ENCODE results near the gene GALNT2.

The GALNT2 gene

DNA sequence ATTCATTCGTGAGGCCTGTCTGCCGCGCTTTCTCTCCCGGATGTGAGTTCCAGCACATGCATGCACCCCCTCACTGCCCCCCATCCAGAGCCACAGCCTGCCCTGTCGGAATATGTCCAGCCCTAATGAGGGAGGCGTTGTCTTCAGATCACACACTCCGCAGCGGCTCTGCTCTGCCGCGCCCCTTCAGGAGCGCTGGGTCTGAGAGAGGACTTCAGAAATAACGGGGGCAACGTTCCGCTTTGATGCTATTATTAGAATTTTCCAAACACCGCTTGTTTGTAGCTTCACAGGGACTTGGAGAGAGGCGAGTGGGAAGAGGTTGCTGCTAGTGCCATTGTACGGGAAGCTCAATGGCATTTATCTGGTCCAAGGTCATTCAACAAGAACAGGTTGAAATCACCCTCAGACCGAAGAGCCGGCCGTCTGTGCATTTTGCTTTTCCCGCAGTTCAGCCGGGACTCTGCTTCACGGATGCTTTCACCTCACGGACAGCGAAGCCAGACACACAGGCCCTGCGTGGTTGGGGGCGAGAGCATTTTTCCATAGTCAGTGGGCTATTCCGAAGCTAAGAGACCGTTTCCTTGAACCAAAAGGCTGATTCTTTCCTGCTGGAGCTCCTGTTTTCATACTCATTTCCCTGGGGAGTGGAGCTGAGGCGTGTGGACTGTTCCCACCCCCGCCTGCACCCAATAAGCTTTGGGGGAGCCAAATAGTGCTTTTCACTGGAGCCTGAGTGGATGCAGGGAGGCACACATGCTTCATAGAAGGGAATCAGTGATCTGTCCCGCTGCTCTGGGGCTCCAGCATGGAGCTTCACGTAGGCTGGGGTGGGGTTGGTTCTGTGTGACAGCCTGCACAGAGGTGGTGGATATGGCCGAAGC, 69.7 kb downstream of the GALNT2 start:
- DNase-seq = no peak

DNA sequence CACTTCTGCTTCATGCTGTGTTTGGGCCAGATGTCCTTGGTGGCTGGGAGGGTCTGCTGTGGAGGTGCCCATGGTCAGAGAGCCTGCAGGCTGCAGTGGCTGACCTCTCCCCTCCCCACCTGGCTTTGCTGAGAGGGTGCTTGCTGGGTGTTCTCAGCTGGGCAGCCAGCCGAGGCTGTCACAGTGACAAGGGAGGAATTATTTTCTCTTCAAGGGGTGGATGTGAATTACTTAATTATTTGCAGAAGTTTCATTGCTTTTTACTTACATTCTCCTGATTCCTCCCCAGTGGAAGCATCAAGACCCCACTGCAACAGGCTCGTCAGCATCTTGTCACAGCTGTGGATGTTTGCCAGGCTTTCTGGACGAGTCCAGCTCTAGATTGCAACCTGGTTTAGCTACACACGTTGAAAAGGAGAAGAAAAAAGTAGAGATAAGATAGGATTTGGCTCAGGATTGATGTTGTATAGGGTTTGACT, 70.3 kb downstream of the GALNT2 start:
- no peak for DNase-seq

DNA sequence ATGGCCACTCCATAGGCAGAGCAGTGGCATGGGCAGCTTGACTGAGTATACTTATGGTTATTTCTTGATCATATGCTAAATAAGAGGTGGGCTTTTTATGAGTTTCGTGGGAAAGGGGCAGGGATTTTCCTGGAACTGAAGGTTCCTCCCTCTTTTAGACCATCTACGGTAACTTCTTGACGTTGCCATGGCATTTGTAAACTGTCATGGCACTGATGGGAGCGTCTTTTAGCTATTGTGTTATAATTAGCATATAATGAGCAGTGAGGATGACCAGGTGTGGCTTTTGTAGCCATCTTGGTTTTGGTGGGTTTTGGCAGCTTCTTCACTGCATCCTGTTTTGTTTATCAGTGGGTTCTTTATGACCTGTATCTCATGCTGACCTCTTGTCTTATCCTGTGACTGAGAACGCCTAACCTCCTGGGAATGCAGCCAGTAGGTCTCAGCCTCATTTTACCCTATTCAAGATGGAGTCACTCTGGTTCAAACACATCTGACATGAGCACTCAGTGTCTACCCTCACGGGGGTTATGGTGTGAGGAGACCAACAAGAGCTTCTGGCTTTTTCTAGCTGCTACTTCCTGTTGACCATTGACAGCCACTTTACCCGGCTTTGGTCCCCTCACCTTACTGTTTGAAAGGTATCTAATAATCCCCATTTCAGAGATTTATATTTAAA, 71.7 kb downstream of the GALNT2 start:
- DNase-seq = no peak

DNA sequence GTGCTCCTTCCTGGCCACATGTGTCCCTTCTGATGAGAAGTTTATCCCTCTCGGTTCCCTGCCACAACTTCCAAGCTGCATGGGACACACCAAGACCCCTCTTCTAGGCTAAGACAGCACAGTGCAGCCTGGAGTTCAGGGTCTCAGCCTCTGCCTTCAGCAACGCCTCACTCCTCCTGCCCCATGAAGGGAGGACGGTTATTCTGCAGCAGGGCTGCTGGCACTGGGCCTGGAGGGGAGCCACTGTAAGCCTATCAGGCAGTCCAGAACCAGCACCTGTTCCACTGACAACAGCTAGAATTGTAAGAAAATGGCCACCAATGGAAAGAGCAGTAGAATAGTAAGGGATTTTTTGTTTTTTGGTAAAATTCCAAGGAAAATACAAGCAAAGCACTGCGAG, 72.3 kb downstream of the GALNT2 start:
- no peak for DNase-seq

DNA sequence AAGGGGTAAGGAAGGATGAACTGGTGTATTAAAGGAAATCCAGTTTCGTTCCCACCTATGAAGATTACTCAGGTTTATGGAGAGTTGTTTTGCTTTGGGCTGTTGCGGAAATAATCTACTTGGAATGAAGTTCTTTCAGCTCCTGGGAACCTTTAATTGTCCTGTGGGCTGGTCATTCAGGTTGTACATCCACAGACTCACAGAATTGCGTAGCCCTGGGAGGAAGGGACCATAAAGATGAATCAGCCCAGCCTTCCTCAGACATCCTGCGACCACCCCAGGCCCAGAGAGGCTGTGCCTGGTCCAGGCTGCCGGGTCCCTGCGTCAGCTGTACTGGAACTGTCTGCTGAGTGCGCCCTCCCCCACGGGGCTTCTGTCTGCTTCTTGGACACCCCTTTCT, 72.7 kb downstream of the GALNT2 start:
- no peak for DNase-seq

DNA sequence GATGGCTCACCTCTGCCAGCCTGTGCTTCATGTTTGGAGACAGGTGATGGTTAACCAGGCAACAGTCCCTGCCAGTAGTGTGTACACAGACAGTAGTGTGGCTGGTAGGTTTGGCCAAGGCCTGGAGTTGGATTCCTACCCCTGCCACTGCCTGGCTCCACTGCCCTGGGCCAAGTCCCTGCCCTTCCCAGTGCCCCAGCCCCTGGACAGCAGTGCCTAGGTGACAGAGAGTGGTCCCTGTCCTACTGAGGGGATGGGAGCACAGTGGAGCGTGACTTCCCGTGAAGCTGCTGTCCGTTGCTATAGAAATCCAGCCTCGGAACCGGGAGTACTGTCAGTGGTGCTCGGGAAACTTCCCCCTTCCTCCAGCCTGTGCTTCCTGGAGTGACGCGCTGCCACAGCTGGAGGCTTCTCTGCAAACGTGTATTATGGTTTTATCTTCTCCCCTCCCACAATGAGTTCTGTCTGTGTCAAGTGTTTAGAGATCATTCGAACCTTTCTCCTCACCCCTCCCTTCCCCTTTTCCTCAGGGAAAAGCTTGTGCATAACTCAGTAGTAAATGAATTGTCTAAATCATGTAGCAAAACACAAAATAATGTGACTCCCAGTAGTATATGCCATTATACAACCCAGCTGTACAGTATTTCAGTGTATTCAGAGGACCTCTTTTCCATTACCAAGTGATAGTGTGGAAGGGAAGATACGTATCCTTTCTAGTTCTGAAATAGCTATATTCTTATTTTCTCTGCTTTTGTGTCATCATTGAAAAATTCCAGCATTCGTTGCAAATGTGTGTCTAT, 73.4 kb downstream of the GALNT2 start:
- no peak for DNase-seq

DNA sequence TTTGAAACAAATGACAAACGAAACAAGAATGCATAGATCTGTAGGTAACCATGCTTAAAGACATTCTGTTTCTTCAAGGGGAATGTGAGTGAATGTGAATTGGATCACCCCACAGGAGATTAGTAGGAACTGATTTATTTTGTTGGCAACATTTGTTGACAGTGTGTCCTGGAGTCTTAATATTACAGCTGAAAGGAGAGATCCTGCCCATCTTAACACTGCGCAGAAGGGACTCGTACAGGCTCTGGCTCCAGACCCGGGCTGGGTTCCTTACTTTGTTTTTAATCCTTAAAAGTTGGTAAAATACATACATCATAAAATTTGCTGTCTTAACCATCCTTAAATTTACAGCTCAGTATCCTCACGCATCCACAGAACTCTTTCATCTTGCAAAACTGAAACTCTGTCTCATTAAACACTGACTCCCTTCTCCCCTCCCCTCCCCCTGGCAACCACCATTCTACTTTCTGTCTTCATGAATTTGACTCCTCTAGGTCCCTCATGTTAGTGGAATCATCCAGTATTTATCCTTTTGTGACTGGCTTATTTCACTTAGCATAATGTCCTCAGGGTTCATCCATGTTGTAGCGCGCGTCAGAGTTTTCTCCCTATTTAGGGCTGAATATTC, 74.1 kb downstream of the GALNT2 start:
- DNase-seq = no peak

DNA sequence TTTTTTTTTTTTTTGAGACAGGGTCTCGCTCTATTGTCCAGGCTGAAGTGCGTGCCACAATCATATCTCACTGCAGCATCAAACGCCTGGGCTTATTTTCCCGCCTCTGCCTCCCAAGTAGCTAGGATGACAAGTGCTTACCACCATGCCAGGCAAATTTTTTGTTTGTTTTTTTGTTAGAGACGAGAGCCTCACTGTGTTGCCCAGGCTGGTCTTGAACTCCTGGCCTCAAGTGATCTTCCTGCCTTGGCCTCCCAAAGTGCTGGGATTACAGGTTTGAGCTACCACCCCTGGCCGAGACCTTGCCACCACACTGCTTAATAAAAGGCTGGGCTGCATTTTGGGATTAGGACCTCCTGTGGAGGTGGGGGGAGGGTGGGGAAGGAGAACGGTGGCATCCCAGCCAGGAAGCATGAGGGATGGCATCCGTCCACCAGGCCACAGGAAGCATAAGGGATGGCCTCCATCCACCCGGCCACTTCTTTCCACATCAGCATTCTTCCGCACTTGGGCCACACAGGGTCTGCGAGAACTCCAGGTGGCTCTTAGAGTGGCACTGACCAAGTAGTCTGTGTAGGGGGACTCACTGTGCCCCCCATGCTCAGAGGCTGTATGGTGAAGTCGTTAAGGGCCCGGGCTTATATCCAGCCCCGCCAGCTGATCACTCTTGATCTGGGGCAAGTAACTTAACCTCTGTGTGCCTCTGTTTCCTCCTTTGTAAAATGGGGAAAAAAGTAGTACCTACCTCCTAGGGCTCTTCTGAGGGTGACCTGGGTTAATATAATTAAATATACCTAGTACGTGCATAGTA, 75.0 kb downstream of the GALNT2 start:
- no peak for DNase-seq

DNA sequence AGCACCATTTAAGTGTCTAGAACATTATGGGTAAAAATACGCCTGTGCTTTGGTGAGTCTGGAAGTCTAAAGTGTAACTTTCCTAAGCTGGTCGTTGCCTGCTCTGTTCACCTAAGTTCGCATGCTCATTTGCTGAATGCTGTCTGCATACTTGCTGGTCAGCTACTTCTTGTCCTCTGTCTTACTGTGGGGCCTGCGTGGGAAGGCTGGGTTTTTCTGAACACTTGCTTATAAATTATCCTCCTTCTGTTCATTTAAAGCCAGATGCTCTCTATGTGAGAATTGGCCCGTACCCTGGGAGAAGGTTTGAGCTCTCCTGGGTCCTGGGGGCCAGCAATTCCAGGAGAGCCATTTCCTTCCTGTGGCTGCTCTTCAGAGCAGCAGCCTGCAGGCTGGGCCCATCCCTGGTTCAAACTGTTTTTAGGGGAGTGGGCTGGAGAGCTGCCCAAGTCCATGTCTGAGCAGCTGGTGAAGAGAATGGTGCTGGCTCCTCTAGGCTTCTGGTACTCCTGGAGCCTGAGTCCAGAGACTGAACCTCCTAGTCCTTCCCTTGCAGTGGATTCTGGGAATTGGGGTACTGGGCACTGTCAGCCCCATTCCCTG, 75.7 kb downstream of the GALNT2 start:
- no peak for DNase-seq

DNA sequence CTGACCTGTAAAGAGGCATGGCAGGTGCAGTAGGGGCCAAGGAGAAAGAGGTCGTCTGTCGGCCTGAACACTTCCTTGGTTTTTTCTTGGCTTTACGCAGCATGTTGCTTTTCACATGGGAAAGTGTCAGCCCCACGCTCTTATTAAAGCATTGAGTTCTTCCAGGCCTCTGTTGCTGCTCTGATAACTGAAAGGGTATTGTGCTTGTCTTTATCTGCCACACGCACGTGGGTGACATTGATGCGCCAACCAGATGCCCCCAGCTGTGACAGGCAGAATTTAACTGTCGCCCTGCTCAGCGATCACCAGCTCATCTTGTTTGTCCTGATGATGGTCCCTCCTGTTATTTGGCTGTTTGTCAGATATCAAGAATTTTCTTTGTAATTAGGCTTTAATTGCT, 76.5 kb downstream of the GALNT2 start:
- no peak for DNase-seq

DNA sequence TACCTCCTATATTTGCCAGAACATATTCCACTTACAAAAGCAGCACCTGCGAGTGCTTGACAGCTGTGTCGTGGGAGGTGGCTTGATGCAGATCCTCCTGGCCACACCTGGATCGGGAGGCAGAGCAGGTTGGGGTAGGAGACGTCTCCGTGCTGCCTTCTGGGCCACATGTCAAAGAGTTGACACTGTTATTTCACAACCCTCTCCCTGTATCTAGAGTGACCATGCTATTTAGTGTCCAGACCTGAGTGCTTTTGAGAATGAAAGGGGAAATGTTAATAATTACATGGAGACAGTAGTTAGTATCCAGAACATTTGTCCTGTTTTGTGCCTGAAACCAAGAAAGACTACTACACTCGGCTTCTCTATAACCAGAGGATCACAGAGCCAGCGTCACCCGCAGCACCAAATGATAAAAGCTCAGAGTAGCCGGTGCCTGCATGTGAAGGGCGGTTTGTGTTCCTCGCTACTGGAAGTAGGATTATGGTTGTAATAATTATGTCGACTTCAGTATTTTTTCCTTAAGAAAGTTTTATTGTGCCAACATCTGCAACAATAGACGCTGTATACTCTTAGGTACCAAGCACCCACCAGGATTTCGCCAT, 77.1 kb downstream of the GALNT2 start:
- DNase-seq = no peak

DNA sequence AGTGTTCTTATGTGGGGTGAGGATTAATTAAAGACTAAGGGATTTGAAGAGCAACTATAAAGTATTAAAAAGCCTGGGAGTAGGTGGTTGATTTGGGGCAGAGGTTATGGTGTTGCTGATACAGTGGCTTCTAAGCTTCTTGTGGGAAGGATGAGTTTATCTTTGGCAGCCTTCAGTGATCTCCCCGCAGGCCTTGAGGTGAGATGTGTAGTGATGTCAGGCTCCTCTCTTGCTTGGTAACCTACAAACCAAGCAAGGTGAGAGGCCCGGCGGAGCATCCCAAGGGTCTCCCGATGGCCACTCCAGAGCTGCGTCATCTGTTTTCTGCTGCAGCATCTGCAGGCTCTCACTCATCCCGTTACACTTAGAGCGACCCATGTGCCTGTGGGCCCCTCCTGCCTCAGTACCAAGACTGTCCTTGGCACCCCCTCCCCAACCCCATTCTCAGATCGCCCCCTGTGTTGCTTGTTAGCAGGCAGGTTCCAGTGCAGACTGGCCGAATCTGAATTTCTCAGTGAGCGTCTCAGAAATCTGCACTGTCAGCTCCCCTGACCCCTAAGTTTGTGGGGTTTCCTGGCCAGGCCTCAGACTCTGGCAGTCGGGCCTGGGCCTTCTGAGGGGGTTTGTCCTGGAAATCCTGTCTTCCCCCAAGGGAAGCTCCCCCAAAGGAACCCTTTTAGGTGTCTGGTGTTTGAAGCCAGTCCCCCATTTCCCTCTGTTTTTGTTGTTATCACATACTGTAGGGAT, 77.9 kb downstream of the GALNT2 start:
- no peak for DNase-seq

DNA sequence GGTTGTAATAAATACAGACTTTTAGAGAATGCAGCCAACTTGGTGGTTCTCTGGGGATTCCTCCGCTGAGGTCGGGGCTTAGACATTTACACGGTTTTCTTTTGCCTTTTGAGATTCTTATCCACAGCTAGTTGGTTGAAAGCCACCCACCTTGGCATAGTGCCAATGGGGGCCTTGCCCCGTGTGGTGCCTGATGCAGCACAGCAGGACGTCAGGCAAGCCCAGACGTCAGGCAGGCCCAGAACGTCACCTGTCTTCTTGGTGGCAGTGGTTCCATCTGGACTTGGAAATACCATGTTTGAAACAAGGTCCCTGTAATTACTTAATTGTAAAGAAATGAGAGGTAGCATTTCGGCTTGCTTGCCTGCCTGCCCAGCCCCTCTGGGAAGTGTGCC, 78.5 kb downstream of the GALNT2 start:
- no peak for DNase-seq

DNA sequence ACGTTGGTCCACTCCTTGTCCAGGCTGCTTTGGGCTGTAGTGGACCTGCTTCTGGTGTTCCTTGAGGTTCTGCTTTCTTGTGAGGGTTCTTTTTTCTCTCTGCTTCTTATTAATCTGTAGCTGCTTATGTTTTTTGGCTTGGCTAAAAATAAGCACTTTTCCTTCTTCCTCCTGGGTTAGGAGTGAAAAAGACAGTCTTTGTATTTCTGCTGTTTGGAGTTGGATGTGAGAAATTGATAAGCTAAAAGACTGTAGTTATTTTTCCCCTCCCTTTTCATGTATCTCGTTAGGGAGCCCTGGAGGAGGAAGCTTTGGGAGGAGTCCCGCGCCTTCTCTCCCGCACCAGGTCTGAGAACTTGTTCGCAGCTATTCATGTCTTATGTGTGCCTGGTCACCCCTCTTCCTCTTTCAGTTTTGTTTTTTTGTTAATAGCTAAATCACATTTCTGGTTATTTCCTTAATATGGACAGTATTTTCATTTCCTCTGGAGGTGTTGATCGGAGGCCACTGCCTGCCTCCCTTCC, 79.0 kb downstream of the GALNT2 start:
- no peak for DNase-seq

DNA sequence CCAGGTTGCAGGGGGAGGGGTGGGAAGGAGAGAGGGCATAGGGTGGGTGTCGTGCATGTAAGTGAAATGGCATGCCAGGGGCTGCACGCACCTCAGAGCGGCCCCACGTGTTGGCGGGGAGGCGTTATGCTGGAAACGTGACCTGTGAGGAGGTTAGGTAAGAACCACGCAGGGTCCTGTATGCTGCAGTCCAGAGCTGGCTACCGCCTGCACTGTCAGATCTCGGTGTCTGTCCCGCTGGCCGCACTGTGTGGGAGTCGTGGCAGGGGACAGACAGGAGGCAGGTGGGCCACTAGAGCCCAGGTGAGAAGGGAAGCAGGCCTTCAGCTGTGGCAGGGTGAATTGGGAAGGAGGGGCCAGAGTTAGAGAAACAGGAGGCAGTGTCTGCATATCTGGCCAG, 79.7 kb downstream of the GALNT2 start:
- DNase-seq = no peak

DNA sequence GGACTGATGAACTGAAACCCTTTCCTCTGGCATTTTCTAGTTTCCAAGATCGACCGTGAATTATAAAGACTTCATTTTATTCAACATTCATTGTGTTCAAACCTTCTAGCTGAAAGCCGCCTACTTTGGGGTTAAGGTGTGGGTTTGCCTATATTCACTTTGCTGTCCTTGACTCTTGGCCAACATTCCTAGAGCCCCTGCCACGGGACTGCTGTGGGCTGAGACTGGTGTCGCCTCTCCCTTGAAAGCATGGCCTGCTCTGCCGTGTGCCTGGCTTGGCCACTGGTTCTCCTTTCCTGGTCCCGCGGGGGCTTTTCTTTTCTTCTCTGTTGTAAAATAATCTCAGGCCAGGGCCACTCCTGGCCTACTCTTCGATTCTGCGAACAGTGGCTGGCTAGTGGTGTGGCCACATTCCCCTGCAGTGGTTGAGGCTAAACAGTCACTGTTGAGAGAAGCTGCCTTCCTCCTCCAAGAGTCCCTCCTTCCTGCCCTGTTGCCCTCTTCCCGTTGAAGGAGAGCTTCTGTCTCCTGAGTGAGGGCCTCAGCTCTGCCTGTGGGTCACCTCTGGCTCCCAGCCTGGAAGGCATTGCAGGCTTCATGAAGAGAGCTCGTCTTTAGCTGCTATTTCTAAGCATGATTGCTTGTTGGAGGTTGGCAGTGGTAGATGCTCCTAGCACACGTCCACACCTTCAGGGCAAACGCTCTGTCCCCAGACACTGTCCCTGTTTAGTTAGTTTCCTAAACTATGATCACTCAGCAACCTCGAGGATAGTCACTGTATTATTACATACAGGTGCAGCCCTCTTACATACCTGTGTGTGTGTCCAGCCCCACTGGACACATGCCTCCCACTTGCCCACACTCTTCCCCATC, 80.5 kb downstream of the GALNT2 start:
- DNase-seq = no peak

DNA sequence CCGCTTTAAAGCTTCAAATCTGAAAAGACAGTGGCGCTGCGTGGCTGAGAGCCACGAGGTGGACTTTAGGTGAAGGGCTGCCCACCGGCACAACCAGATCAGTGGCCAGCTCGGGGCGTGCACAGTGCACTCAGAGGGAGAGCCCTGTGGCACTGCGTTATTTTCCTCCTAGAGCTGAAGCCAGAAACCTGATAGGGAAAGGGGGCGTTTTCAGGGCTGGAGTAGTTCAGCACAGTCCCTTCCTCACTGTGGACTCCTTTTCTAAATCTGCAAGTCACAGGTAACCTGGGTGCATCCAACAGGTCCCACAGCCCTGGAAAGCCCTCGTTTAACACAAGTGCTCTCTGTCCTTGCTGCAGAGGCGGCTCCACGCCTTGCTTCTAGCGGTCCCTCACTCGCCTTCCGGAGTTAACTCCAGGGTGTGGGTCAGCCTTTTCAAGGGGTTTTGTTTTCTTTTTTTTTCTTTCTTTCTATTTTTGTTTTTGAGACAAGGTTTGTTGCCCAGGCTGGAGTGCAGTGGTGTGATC, 81.2 kb downstream of the GALNT2 start:
- DNase-seq = no peak

DNA sequence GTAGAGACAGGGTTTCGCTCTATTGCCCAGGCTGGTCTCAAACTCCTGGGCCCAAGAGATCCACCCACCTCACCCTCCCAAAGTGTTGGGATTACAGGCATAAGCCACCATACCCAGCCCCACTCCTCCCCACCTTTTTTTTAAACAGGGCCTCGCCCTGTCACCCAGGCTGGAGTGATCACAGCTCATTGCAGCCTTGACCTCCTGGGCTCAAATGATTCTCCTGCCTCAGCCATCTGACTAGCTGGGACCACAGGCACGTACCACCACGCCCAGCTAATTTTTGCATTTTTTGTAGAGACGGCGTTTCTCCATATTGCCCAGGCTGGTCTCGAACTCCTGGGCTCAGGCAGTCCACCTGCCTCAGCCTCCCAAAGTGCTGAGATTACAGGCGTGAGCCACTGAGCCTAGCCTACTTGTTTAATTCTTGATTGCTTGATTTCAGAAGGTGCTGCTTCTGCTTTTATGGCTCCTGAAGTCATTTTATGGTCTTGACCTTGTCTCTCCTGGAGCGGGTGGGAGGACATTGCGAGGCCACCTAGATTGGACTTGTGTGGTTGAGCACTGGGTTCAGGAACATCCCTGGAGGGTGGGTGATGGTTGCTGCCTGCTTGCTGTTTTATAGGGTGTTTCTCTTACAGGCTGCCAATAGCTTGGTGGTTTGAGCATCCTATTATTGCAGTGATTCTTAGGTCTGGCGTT, 81.9 kb downstream of the GALNT2 start:
- DNase-seq = no peak

Data from CD4-positive, alpha-beta T cell treated with Interleukin-10 for 1 hour (primary cell).